Measurements from ENCODE around the gene F7.

F7 gene

DNA sequence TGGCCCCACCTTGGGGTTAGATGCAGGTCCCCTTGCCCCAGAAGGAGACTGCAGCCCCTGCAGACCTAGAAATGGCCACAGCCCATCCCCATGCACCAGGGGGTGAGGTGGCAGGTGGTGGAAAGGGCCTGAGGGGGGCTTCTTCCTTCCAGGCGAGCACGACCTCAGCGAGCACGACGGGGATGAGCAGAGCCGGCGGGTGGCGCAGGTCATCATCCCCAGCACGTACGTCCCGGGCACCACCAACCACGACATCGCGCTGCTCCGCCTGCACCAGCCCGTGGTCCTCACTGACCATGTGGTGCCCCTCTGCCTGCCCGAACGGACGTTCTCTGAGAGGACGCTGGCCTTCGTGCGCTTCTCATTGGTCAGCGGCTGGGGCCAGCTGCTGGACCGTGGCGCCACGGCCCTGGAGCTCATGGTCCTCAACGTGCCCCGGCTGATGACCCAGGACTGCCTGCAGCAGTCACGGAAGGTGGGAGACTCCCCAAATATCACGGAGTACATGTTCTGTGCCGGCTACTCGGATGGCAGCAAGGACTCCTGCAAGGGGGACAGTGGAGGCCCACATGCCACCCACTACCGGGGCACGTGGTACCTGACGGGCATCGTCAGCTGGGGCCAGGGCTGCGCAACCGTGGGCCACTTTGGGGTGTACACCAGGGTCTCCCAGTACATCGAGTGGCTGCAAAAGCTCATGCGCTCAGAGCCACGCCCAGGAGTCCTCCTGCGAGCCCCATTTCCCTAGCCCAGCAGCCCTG is 12.8 kb downstream of the F7 start:
- no peak for DNase-seq (ENCODE audit: low spot score)

DNA sequence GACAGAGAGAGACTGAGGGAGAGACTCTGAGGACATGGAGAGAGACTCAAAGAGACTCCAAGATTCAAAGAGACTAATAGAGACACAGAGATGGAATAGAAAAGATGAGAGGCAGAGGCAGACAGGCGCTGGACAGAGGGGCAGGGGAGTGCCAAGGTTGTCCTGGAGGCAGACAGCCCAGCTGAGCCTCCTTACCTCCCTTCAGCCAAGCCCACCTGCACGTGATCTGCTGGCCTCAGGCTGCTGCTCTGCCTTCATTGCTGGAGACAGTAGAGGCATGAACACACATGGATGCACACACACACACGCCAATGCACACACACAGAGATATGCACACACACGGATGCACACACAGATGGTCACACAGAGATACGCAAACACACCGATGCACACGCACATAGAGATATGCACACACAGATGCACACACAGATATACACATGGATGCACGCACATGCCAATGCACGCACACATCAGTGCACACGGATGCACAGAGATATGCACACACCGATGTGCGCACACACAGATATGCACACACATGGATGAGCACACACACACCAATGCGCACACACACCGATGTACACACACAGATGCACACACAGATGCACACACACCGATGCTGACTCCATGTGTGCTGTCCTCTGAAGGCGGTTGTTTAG is 13.7 kb downstream of the F7 start:
- DNase-seq (ENCODE audit: low spot score) = no peak

- no peak for DNase-seq (ENCODE audit: low spot score)
Observed at GRCh38 chr13:113119822-113120189, 14.2 kb downstream of the F7 start.

DNA sequence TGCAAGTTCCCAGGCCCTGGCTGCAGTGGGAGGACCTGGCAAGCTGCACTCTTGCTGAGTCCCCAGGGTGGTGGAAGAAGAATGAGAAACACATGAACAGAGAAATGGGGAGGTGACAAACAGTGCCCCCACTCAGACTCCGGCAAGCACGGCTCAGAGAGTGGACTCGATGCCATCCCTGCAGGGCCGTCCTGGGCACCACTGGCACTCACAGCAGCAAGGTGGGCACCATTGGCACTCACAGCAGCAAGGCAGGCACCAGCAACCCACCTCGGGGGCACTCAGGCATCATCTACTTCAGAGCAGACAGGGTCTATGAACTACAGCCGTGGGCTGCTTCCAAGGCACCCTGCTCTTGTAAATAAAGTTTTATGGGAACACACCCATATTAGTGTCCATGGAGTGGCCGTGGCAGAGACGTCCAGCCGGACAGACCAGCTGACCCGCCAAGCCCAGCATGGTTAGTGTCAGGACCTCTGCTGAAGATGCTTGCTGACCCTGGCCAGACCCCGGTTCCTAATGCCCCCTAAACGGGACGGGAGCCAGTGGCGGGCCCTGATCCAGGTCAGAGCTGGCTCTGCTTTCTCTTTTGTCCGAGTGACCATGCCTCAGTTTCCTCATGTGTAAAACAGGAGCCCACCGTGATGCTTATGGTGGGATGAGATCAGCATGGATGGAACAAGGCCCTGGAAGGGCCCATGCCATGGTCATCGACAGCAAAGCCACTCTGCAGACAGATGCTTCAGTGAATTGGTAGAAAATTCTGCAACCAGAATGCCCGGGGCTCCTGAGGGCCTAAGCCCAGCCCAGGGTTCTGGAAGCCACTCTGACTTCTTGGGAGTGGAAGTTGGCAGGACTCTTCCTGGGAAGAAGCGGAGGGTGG is 14.9 kb downstream of the F7 start:
- no peak for DNase-seq (ENCODE audit: low spot score)

GRCh38 chr13:113121183-113121927 is 15.8 kb downstream of the F7 start:
- DNase-seq (ENCODE audit: low spot score) = no peak

- DNase-seq (ENCODE audit: low spot score) = no peak
Observed at GRCh38 chr13:113121928-113122471, 16.4 kb downstream of the F7 start.

GRCh38 chr13:113122550-113123225 is 17.1 kb downstream of the F7 start, which contains the start of gene F10:
Gene F10 (plus strand): TSS chr13:113122799. CDS start chr13:113122856, 57 bp downstream.
- DNase-seq (ENCODE audit: low spot score) = no peak

DNA sequence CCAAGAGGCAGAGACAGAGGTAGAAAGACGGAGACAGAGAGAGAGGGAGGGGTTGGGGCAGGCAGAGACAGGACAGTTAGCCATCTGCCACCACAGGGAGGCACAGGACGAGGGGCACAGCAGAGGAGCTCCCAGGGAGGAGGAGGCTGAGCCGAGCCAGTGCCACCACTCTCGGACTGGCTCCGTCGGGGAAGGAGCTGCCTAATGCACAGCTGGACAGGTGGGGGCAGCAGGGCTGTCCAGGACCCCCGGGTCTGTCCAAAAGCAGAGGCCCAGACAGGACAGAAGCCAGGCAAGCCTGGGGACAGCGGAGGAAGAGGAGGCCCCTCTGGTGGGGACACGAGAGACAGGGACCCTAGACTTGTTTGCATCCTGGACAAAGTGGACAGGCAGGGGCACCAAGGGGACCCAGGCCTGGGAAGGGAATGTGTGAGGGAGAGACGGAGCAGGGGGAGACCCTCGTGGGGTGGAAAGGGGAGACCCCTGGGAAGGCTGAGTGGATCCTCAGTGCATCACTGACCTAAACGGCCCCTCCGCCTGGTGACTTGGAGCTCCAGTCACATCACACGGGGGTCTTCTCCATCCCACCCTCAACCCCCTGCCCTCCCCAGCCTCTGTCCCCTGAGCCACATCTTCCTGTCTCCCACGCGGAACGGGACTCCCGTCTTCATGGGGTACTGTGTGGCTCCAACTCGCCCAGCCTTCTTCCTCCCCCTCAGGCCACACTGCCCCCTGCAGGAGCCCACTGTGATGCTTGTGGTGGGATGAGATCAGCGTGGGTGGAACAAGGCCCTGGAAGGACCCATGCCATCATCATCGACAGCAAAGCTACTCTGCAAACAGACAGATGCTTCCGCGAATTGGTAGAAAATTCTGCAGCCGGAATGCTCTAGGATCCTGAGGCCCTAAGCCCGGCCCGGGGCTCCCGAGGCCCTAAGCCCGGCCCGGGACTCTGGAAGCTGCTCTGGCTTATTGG is 17.9 kb downstream of the F7 start:
- DNase-seq (ENCODE audit: low spot score) = no peak

- DNase-seq (ENCODE audit: low spot score) = no peak
Observed at GRCh38 chr13:113124211-113124970, 18.8 kb downstream of the F7 start.

DNA sequence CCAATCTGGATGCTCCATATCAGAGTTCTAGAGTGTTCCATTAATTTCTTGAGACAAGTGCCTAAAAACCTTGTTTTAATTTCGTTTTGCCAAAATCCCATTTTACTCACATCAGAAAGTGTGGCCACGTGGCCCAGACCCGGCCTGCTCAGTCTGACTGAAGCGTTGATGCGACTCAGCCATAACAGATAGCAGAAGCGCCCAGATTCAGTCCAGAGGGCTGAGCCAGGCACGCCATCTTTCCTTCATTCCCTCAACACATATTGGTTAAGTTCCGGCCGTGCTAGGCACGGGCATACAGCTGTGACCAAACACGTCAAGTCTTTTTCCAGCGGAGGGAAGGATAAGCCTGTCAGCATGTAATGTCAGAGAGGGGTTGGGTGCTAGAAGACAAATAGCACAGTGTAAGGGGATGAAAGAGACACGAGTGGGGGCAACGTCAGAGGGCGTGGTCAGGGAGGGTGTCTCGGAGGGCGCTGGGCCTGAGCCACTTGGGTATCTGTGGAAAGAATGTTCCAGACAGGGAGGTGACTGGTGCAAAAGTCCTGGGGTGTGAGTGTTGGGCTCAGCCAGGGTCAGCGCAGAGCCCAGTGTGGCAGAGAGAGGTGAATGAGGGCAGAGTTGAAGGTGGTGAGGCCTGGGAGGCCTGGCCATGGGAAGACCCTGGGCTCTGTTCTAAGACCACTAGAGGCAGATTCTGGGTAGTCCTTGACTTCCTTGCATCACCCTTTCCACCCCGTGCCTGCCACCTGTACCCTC is 20.1 kb downstream of the F7 start:
- no peak for DNase-seq (ENCODE audit: low spot score)

GRCh38 chr13:113126265-113127150 is 20.9 kb downstream of the F7 start:
- DNase-seq (ENCODE audit: low spot score) = no peak

- no peak for DNase-seq (ENCODE audit: low spot score)
Observed at GRCh38 chr13:113129480-113129879, 23.9 kb downstream of the F7 start.

GRCh38 chr13:113129921-113130750 is 24.5 kb downstream of the F7 start:
- no peak for DNase-seq (ENCODE audit: low spot score)

- no peak for DNase-seq (ENCODE audit: low spot score)
Observed at GRCh38 chr13:113135281-113135760, 29.7 kb downstream of the F7 start.

DNA sequence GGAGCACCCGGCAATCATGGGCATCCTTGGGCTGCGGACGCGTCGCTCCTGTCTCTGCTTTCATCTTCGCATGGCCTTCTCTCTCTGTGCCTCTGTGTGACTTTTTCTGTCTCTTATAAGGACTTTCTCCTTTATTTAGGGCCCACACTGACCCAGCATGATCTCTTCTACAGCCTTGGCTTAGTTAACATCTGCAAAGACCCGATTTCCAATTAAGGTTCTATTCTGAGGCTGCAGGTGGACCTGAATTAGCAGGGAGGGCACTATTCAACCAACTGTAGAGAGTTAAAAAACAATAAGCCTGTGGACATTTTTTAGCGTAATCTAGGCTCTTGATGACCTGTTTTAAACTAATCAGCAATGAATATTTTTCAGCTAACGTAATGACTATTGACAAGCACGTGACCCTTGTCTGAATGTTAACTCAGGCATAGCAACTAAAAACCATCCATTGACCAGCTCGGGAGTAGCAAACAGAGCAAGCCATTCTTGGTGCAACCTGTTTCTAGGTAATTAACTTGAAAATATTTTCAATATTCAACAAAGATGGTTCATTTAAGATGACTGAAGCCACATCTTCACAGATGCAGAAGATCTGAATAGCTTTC is 32.2 kb downstream of the F7 start:
- DNase-seq (ENCODE audit: low spot score) = no peak
